DND-41 (cell line): ENCODE data around the gene EXOC3L4.

ENCODE experiments used
- EZH2 ChIP-seq: IDR thresholded peaks from 3 replicates; pipeline ENCODE4 v1.6.1; 2012; ENCODE audit warnings: borderline replicate concordance, low read depth, mild to moderate bottlenecking, moderate library complexity, low read length, inconsistent platforms; ENCODE audit not compliant: severe bottlenecking
- TF ChIP-seq, protein P1 (sequence below): IDR thresholded peaks from 2 replicates; pipeline ENCODE4 v1.5.1; 2012; ENCODE audit warnings: borderline replicate concordance, low read length, moderate library complexity, mild to moderate bottlenecking; ENCODE audit not compliant: poor library complexity, severe bottlenecking; ENCODE audit errors: extremely low read depth

DNA sequence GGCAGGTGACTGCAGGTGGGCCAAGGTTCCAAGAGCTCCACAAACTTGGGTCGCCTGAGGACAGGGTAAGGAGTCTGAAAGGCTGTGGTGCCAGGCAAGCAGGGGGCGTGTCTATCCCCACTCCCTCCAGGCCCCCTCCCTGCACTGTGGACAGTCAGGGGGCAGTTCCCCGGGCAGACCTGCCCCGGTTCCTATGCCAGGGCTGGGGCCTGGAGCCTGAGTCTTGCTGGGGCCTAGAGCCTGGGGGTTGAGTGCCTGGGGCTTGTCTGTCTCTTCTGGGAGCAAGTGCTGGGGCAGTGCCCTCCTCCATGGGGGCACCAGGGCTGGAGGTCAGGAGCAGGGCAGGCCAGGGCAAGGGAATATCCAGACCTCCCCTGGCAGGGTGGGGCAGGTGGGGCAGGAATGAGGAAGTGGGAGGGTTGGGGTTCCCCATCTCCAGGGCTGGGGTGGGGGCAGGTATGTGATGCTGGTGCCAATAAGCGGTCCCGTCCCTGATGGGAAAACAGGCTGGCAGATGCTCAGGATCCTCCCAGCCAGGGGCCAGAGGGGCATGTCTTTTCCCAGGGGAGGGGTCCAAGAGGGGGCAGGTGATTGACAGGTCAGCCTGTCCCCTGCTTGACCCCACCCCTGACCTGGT lies 16.8 kb downstream of the EXOC3L4 start:
- TF ChIP-seq, protein P1, sequence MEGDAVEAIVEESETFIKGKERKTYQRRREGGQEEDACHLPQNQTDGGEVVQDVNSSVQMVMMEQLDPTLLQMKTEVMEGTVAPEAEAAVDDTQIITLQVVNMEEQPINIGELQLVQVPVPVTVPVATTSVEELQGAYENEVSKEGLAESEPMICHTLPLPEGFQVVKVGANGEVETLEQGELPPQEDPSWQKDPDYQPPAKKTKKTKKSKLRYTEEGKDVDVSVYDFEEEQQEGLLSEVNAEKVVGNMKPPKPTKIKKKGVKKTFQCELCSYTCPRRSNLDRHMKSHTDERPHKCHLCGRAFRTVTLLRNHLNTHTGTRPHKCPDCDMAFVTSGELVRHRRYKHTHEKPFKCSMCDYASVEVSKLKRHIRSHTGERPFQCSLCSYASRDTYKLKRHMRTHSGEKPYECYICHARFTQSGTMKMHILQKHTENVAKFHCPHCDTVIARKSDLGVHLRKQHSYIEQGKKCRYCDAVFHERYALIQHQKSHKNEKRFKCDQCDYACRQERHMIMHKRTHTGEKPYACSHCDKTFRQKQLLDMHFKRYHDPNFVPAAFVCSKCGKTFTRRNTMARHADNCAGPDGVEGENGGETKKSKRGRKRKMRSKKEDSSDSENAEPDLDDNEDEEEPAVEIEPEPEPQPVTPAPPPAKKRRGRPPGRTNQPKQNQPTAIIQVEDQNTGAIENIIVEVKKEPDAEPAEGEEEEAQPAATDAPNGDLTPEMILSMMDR = no peak
- TF ChIP-seq EZH2 = no peak
